NB4 (cell line): ENCODE measurements around the gene NUTF2.

Experiments
- DNase-seq: peaks from one replicate; pipeline ENCODE4 v3.0.0; 2010; ENCODE audit warnings: low read depth
- H3K4me3 ChIP-seq: one replicate; pipeline ENCODE4 v1.5.1; 2011; ENCODE audit warnings: mild to moderate bottlenecking, low read depth, low read length, moderate library complexity
- CTCF ChIP-seq: IDR thresholded peaks from one replicate; pipeline ENCODE4 v1.5.1; 2012; ENCODE audit warnings: low read depth, low read length
- MAX ChIP-seq: IDR thresholded peaks from 2 replicates; pipeline ENCODE4 v1.6.1; 2011; ENCODE audit warnings: low read depth, low read length
- MYC ChIP-seq: IDR thresholded peaks from 2 replicates; pipeline ENCODE4 v1.6.1; 2011; ENCODE audit warnings: low read depth, low read length
- POLR2A ChIP-seq: IDR thresholded peaks from 2 replicates; pipeline ENCODE4 v1.6.1; 2011; ENCODE audit warnings: mild to moderate bottlenecking; ENCODE audit not compliant: insufficient read length; ENCODE audit errors: extremely low read depth

NUTF2 gene

GRCh38 chr16:67882374-67883145, 35.8 kb downstream of the NUTF2 start:
- no peak for TF ChIP-seq CTCF
- no peak for TF ChIP-seq POLR2A
- no peak for TF ChIP-seq MYC
- TF ChIP-seq MAX = no peak

GRCh38 chr16:67883146-67883871, 36.6 kb downstream of the NUTF2 start:
- TF ChIP-seq CTCF = no peak
- no peak for TF ChIP-seq POLR2A
- no peak for TF ChIP-seq MYC
- TF ChIP-seq MAX = no peak
- no peak for DNase-seq
- no peak overlapping the region for H3K4me3 ChIP-seq

More at GRCh38 chr16:67882374-67883145, 35.8 kb downstream of the NUTF2 start:
- no peak overlapping the region for H3K4me3 ChIP-seq
- no peak for DNase-seq

- no peak overlapping the region for H3K4me3 ChIP-seq
- TF ChIP-seq MAX (no peak), CTCF (peak; percentile 95), MYC (no peak), POLR2A (no peak)
- DNase-seq = peak; percentile 63
These were observed 37.1 kb downstream of the NUTF2 start for GRCh38 chr16:67883872-67884261.

GRCh38 chr16:67884684-67885083, 38.0 kb downstream of the NUTF2 start, which contains the start of gene NRN1L:
TSS of gene NRN1L (plus strand) at chr16:67884885. CDS start at chr16:67884904, 19 bp downstream.
- DNase-seq = no peak
- TF ChIP-seq MYC (no peak), MAX (no peak), POLR2A (no peak), CTCF (no peak)
- no peak within 1 kb of the TSS for H3K4me3 ChIP-seq

GRCh38 chr16:67885545-67885944, 38.8 kb downstream of the NUTF2 start:
- no peak overlapping the region for H3K4me3 ChIP-seq
- no peak for TF ChIP-seq MYC
- no peak for TF ChIP-seq CTCF
- no peak for TF ChIP-seq MAX
- no peak for TF ChIP-seq POLR2A
- no peak for DNase-seq
